Neural progenitor cell (in vitro differentiated cells): ENCODE data around the gene PHF10.

Source experiments
- EZH2 ChIP-seq: fragments of 200-600 bp; sonication (generic); IDR thresholded peaks from 2 replicates; pipeline ENCODE4 v1.6.1; 2017; ENCODE audit warnings: antibody characterized with exemption, mild to moderate bottlenecking, moderate library complexity
- EZH2phosphoT487 ChIP-seq: fragments of 200-600 bp; sonication (generic); IDR thresholded peaks from 2 replicates; pipeline ENCODE4 v1.6.1; 2017; ENCODE audit warnings: antibody characterized with exemption
- TF ChIP-seq, protein P1 (sequence below): fragments of 200-600 bp; sonication (generic); IDR thresholded peaks from 2 replicates; pipeline ENCODE4 v1.5.1; 2017; ENCODE audit warnings: antibody characterized with exemption, mild to moderate bottlenecking

DNA sequence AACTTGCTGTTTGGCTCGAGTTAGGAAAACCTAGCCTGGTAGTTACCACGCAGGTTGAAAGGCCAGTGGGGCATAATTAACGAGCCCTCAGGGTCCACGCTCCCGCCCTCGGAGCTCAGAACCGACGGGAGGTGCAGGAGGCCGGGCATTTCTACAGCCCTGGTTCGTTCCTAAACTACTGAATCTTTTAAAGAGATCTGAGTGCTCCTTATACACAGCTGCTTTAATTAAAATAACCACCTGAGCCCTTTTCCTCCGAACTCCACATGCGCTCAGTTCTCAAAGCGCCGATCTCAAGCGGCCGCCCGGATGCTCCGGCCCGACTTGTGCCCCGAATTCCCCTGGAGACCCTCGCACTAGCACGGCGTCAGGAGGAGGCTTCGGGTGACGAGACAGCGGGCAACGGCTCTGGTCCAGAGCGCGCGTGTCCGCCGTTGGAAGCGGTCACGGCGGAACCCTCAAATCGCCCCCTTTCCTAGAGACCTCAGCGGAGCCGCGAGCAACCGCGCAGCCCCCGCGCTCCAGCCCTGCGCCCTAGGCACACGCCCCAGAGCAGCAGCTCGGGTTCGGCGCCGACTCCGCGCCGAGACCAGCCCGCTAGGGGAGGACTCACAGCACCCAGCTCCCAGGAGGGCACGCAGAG, 22.9 kb downstream of the PHF10 start:
- TF ChIP-seq, protein P1, sequence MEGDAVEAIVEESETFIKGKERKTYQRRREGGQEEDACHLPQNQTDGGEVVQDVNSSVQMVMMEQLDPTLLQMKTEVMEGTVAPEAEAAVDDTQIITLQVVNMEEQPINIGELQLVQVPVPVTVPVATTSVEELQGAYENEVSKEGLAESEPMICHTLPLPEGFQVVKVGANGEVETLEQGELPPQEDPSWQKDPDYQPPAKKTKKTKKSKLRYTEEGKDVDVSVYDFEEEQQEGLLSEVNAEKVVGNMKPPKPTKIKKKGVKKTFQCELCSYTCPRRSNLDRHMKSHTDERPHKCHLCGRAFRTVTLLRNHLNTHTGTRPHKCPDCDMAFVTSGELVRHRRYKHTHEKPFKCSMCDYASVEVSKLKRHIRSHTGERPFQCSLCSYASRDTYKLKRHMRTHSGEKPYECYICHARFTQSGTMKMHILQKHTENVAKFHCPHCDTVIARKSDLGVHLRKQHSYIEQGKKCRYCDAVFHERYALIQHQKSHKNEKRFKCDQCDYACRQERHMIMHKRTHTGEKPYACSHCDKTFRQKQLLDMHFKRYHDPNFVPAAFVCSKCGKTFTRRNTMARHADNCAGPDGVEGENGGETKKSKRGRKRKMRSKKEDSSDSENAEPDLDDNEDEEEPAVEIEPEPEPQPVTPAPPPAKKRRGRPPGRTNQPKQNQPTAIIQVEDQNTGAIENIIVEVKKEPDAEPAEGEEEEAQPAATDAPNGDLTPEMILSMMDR: no peak
- TF ChIP-seq EZH2phosphoT487: no peak
- TF ChIP-seq EZH2: no peak
